NCI-H2107 (cell line): Measurements from ENCODE around the gene ITGAL.
A peak's percentile ranks its signal among the peaks of the same experiment; 100 is the strongest.
"Not testable (repeated sequence)": the region's sequence is repeated elsewhere in the genome, so short reads cannot be mapped to it uniquely, and the experiment has no call there.

Experiments
- DNase-seq: peaks from one replicate; lab custom pipeline; 2025; lab: John Stamatoyannopoulos, UW

ITGAL gene

DNA sequence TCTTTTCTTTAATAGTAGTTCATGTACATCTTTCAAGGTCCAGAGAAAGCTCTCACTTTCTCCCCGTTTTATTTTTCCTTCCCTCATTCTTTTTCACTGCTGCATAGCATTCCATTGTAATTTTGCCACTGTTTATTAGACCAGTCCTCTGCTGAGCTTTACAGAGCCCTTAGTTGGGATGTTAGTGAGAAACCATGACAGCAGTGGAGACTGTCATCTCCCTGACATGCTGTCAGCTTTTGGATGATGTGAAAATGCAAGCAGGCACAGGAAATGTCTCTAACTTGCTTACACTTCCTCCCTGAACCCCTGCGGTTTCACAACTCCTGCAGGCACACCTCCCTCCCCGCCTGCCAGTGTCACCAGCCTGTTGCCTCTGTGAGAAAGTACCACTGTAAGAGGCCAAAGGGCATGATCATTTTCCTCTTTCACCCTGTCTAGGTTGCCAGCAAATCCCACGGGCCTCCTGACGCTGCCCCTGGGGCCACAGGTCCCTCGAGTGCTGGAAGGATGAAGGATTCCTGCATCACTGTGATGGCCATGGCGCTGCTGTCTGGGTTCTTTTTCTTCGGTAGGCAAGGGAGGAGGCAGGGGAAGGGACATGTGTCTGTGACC, at the start of gene ITGAL:
Gene ITGAL (plus strand): TSS at position 415 of the 615 bp plus-strand sequence. CDS start 96 bp downstream, at position 511.
- no peak for DNase-seq

- DNase-seq = no peak
Observed at GRCh38 chr16:30428055-30428454, 44.5 kb upstream of the ITGAL start.

DNA sequence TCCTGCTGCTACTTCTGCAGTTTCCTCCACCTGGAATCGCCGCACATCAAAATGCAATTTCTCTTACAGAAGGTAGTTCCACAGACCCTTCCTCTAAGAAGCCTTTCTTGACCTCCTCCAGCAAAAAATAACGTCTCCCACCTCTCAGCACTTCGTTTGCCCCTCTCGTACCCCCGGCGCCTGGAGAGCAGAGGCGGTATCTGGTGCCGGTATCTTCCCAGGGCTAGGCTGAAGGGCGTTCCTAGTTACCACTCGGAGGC, 43.2 kb upstream of the ITGAL start:
- DNase-seq = no peak

DNA sequence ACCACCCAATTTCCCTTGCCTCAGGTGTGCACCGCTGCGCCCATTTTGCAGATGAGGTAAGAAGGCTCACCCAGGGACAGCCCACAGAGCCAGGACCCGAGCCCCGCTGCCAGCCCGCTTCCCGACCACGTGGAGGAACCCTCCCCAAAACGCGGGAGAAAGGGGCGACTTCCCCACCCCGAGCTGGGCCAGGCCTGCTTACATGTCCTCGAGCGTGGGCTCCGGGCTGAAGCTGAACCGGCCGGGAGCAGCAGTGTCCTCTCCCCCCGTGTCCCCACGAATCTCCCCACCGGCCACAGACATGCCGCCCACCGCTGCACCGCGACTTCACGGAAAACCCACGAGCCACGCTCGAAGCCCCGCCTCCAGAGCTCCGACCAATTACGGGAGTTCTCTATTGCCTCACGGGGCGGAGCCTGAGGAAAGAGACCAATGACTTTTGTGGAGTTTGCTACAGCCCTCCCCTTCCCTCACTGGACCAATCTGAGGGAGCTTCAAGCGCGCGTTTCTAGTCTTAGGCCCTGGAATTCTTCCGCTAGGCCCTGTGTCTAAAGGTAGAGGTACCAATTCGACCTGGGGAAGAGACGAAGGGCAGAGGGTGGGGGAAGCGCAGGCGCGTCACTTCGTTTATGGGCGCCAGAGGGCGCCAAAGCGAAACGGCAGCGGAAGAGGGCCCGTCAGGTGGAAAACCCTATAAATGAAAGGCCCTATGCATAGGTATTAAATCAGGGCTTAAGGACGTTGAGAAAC, 42.7 kb upstream of the ITGAL start, which contains the start of gene DCTPP1:
Gene DCTPP1 (minus strand): TSS at position 353 of the 750 bp plus-strand sequence. CDS start 50 bp downstream, at position 303.
- peak; percentile 98 for DNase-seq

- no peak for DNase-seq
Observed at GRCh38 chr16:30430428-30430970, 42.0 kb upstream of the ITGAL start.

DNA sequence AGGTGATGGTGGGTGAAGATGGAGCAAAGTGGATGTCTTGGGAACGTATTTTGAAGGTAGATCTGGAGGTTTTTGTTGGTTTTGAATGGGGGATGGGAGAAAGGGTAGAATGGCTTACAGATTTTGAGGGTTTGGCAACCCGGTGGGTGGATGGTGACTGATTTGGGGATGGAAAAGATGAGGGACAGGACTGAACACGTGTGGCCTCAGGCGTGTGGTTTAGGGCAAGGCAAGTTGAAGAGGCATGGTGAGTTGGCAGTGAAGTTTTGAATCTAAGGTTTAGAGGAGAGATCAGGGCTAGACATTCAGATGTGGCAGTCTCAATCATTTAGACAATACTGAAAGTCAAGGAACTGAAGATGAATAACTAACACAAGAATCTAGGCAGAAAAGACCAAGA, 37.7 kb upstream of the ITGAL start:
- no peak for DNase-seq

DNA sequence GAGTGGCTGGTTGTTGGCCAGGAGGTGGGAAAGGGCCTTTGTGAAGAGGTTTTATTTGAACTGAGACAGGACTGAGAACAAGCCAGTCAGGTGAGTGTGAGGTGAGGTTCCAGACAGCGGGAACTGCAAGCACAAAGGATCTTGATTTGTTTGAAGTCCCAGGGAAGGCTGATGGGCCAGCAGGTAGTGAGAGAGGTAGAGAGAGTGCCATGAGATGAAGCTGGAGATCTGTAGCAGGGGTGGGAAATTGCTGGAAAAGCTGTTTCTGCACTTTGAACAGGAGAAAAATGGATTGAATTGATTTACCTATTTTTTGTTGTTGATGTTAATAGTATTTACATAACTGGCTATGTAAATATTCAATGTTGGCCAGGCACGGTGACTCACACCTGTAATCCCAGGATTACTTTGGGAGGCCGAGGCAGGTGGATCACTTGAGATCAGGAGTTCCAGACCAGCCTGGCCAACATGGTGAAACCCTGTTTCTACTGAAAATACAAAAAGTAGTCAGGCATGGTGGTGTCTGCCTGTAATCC, 35.0 kb upstream of the ITGAL start:
- DNase-seq = peak; percentile 66

DNA sequence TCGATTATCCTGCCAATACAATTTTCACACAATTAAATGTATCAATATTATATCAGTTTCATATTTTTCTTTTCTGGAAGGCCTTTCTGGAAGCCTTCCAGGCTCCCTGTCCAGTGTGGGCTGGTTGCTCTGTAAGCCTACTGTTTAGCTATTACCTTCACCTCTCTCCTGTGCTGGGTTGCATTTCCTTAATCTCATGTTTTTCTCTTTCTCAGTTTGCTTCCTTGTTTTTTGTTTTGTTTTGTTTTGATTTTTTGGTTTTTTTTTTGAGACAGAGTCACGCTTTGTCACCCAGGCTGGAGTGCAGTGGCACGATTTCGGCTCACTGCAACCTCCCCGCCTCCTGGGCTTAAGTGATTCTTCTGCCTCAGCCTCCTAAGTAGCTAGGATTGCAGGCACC, 33.7 kb upstream of the ITGAL start:
- no peak for DNase-seq

DNA sequence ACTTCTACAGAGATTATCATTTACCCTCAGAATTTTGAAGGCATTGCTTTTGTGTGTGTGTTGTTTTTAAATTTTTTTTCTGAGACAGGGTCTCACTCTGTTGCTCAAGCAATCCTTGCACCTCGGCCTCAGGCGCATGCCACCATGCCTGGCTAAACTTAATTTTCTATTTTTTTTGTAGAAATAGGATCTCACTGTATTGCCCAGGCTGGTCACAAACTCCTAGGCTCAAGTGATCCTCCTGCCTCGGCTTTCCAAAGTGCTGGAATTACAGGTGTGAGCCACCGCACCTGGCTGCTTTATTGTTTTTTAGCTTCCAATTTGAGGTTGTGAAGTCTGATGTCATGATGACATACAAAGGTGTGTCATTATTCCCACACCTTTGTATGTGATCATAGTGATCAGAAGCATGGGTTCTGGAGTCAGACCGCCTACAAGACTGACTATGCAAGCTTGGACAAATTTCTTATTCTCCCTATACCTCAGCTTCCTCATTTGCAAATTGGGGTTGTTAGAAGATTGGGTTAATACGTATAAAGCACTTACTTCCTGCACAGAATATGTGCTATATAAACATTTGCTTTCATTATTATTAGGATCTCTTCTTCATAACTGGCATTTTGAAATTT, 32.7 kb upstream of the ITGAL start:
- DNase-seq = no peak

DNA sequence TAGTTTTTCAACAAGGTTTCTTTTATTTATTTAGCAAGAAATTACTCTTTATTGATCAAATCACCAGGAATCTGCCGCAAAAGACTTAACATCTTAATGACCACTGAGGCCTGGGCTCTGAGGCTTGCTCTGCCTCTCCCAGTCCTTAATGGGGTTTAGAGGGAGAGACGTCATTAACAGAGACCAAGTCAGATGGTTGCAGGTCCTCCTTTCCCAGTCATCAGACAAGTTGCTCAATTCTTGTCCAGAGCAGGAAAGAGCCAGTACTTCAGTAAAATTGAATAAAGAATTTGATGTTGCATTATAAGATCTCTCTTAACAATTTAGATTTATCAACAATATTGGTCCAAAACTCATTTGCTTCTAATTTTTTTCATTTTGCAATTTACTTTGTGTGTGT, 28.9 kb upstream of the ITGAL start:
- DNase-seq = no peak

GRCh38 chr16:30444231-30445148, 28.1 kb upstream of the ITGAL start:
- no peak for DNase-seq

DNA sequence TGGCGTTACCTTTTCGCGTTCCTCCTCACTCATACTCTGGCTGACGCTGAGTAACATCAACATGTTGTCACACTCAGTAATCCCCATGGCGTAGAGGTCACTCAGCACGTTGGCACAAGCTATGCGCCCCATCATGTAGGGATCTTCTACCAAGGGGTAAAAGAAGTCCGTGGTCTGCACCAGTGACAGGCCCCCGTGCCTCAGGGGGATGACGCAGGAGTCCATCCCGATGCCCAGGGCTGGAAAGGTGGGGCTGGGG, 27.5 kb upstream of the ITGAL start:
- no peak for DNase-seq

DNA sequence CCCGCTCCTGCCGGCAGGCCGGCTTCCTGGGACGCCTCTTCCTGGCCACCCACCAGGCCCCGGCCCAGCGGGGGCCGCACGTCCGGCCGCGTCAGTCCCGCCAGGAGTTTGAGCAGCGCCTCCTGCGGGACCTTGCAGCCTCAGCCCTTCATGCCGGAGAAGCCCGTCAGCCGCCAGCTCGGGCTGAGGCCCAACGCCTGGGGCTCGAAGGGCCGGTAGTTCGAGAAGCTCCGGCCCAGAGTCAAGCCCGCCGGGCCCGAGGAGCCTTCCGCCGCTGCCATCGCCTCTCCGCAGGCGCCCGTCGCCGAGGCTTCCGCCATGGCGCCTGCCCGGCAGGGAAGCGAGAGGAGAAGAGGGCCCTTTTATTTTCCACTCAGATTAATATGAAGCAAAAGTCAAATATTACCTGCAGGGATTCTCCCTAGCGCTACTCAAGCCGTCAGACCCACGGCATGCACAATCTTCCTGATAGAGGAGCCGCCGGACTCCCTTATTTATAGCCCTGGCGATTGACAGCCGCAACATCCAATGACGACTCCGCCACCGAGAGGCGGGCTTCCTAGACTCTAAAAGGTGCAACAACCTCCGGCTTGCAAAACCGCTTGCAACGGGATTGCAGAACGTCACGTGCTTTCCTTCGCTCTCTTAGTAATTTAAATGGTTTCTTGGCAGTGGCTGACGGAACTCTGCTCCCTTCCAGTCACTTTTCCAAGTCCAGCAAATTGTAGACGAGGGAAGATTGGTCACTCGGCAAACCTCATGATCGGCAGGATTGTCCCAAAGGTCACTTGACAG, 26.9 kb upstream of the ITGAL start, which contains the start of gene SEPHS2:
Gene SEPHS2 (minus strand): TSS at position 467 of the 795 bp plus-strand sequence. CDS start 147 bp downstream, at position 320.
- peak; percentile 87 for DNase-seq

GRCh38 chr16:30446203-30446595, 26.3 kb upstream of the ITGAL start:
- DNase-seq = no peak

- no peak for DNase-seq
Observed at GRCh38 chr16:30447512-30448226, 24.9 kb upstream of the ITGAL start.

GRCh38 chr16:30449116-30449435, 23.5 kb upstream of the ITGAL start:
- no peak for DNase-seq

DNA sequence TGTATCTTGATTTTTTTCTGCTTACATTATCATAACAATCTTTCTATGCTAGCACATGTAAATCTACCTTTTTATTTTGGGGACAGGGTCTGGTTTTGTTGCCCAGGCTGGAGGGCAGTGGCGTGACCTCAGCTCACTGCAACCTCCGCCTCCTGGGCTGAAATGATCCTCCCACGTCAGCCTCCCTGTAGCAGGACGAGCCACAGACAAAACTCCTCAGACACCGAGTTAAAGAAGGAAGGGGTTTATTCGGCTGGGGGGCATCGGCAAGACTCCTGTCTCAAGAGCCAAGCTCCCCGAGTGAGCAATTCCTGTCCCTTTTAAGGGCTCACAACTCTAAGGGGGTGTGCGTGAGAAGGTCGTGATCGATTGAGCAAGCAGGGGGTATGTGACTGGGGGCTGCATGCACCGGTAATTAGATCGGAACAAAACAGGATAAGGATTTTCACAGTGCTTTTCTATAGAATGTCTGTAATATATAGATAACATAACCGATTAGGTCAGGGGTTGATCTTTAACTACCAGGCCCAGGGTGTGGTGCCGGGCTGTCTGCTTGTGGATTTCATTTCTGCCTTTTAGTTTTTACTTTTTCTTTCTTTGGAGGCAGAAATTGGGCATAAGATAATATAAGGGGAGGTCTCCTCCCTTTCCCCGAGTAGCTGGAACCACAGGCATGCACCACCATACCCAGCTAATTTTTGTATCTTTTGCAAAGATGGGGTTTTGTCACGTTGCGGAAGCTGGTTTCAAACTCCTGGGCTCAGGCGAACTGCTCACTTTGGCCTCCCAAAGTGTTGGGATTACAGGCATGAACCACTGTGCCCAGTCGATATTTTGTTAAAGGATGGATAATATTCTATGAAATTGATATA, 19.6 kb upstream of the ITGAL start:
- not testable (repeated sequence) for DNase-seq

GRCh38 chr16:30456302-30456701, 16.2 kb upstream of the ITGAL start:
- DNase-seq = no peak

DNA sequence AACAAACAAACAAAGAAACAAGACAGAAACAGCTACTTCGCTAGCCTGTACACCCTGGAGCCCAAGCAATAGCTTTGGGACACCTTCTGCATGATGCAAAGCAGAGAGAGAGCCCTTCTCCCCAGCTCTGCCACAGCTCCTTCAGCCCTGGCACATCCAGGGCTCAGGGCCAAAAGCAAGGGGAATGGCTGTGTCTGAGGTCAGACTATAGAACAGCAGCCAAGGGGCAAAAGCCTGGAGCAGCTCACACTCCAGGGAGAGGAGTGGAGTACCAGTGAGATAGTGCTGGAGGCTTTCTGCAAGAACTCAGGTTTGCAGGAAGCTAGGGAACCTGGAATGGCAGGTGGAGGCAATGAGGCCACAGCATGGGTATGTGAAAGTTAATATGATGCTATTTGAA, 15.3 kb upstream of the ITGAL start:
- no peak for DNase-seq
